GM18502 (cell line): Measurements from ENCODE around the gene HDAC4.

Experiments used
- ATAC-seq: cut with Tn5 transposase; IDR thresholded peaks from one replicate; pipeline ENCODE4 v1.9.1; 2021; ENCODE audit warnings: mild to moderate bottlenecking; ENCODE audit not compliant: unreplicated experiment, poor library complexity

Gene HDAC4

DNA sequence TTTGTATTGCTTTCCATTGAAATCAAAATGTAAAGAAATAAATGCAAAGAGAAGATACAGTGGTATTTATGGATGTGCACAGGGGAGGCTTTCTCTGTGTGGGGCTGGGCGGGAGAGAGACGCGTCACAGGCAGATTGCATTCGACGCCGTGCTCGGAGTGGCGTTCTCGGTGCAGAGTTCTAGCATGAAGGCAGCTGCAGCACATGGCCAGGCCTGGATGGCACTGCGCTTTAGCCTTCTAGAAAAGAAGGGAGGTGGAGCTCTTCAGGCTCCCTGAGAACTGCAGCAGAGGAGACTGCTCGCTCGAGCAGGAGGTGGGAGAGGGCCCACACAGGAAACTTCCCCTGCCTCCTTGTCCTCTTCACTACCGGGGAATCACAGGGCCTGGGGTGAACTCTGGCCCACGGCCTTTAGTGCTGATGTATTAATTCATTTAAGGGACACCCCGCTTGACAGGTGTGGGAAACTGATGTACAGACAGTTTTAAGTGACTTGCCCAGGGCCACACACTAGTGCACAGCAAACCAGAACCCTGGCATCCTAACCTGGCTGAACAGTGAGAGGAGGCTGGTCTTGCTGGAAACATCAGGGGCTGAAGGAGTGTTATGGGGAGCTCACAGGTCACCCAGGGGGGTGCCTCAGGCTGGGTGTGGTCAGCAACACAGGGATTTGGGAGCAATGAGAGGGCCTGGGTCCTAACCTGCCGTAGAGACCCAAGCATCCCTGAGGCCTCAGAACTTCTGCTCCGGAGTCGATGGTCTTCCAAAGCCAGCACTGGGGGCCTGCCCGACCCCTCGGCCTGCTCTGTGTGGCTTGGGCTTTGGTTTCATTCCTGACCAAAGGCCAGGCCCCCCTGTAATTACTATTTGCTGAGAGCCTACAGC, 199.9 kb downstream of the HDAC4 start:
- no peak for ATAC-seq

GRCh38 chr2:239199041-239199768, 201.6 kb downstream of the HDAC4 start:
- no peak for ATAC-seq

DNA sequence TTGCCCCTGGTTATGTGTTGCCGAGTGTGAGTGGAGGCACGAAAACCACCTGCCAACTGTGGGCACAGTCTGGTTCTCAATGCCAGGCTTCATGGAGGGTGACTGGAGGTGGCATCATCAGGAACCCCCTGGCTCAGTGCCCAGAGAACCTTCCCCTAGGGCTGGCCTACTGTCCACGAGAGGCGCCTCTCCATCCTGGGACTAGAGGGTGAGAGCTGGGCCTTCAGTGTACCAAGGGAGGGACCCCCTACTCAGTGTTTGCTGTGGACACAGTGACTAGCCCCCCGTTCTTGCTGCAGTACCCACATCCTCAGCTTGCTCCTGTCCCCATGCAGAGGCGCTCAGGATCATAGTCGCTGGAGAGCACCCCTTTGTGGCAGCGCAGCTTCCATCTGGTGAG, 202.6 kb downstream of the HDAC4 start:
- no peak for ATAC-seq

DNA sequence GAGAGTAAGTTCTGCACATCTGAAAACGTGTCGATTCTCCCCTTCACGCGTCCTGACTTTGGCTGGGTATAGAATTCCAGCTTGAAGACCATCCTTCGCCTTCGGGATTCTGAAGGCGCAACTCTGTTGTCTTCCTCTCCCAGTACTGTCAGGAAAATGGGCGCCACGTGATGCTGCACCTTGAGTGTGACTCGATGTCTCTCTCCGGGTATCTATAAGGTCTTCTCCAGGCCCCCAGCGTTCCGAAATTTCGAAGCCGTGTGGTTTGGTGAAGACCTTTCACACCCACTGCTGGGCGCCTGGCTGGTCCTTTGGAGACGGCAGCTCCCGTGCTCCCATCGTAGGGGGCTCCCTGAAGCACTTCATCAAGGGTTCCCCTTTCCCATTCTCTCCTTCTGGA, 203.7 kb downstream of the HDAC4 start:
- ATAC-seq, result no peak

- ATAC-seq, result no peak
Measured at GRCh38 chr2:239196474-239197021, 204.3 kb downstream of the HDAC4 start.

- no peak for ATAC-seq
Measured at GRCh38 chr2:239195992-239196391, 204.8 kb downstream of the HDAC4 start.

DNA sequence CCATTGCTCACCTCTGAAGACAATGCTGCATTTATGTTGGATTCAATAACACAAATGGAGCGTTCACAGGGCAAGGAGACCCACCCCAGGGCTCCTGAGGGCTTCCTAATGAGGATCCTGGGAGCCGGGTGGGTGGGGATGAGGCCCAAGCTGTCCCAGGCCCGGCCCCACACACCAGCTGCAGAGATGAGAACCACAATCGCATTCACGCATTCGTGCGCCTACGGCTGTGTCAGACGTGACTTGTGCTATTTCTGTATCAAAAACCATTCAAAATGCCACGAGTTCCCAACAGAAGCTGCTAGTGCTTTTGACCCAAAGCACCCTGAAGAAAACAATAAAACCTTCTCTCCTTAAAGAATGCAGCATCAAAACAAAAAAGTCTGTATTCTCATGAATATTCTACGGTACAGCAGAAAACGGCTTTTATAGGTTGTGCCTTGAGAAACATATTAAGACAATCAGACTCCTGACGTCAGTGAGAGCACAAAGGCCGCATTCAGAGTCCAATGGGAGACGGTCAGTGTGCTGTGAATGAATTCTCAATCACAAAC, 205.4 kb downstream of the HDAC4 start:
- ATAC-seq, result no peak

DNA sequence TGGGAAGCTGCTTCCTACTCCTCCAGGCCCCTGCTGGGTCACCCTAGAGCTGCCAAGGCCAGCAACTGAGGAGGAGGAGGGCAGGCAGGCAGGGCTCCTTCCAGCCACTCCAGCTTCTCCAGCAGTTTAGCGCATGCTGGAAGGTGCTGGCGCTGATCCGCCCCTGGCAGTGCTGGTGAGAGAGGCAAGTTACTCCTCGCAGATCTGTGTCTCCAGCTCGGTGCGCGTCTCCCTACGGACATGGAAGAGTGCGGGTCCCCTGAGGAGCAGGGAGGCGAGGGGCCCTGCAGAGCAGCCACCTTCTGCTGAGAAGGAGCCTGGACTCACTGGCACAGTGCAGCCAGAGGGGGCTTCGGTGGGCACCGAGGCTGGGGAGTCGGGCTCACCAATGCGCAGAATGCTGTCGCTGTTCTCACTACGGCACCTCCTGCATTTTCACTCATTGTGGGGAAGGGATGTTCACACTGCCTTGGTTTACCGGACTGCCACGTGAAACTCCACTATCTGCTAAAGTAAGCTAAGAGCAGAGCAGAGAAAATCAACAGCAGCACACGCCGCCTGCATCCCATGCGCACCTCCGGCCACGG, 206.0 kb downstream of the HDAC4 start:
- ATAC-seq, result no peak

- no peak for ATAC-seq
Measured at GRCh38 chr2:239193925-239194677, 206.7 kb downstream of the HDAC4 start.

GRCh38 chr2:239193401-239193811, 207.4 kb downstream of the HDAC4 start:
- no peak for ATAC-seq

DNA sequence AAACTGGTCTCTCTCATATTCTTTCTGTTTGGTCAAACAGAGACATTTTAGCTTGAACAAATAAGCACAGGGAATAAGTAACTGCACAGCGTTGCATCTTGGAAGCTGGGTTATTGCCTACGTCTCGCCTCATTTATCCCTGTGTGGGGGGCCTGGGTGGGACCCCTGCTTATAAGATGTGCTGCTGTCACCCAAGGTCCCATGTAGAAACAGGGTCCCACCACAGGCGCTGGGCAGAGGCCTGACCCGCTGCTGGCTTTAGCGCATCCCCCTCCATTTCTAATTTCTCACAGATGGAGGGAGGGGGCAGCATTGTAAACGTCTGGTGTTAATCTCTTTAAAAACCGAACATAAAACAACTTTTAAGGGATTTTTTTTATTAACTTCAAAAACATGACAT, 207.8 kb downstream of the HDAC4 start:
- no peak for ATAC-seq

GRCh38 chr2:239192456-239192855, 208.4 kb downstream of the HDAC4 start:
- no peak for ATAC-seq

DNA sequence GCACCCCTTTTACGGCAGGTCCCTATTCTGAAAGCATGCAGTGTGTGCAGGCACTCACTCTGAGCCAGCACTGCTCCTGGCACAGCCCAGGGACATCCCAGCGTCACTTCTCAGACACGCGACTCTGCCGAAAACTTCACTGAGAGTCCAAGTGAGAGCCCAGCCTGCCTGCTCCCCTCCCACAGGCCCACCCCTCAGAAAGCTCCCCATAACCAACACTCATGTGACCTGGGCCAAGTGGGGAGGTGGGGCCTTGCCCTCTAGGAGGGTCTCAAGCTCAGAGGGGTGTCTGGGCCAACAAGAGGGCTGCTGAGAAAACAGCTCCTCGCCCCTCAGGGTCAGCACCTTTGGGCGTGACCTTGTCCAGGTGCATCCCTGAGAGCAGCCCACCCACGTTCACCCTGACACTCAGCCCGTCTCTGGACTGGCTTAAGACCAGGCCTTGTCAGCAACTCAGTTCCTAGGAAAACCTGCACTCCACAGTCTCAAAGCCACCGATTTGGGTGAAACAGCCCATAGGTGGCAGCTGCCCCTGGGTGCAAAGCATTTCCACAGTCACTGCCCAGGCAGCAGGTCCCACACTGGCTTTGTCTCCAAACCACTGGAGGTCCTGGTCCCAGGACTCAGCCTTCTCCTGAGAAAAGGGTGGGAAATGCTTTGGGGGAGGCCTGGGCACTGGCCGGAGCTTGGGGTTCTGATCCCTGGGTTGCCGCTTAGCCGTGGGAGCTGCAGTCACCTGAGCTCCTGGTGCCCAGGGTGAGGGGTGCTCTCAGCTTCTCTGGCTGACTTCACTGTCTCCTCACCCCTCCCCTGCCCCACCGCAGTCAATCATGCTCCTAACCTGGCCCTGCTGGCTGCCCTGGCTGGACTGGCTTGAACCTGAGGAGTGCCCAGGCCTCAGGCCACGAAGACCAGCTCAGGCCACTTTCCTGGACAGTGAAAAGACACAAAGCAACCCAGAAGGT, 209.6 kb downstream of the HDAC4 start:
- no peak for ATAC-seq

GRCh38 chr2:239190361-239190760, 210.5 kb downstream of the HDAC4 start:
- ATAC-seq, result no peak

- ATAC-seq, result no peak
Measured at GRCh38 chr2:239189711-239190131, 211.1 kb downstream of the HDAC4 start.

DNA sequence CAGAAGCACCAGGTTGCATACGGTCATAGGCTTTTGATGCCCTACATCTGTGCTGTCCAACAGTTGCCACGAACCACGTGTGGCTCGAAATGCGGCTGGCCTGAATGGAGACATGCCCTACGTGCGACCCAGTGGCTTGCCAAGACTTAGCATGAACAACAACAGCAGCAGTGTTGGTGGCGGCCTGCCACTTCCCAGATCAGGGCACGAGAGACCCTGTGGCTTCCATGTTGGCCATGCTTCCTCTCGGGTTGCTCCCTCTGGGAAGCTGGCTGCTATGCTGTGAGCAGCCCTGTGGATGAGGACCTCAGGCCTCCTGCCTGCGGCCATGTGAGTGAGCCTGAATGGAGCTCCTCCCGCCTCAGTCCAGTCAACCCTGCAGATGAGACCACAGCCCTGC, 212.3 kb downstream of the HDAC4 start:
- no peak for ATAC-seq

DNA sequence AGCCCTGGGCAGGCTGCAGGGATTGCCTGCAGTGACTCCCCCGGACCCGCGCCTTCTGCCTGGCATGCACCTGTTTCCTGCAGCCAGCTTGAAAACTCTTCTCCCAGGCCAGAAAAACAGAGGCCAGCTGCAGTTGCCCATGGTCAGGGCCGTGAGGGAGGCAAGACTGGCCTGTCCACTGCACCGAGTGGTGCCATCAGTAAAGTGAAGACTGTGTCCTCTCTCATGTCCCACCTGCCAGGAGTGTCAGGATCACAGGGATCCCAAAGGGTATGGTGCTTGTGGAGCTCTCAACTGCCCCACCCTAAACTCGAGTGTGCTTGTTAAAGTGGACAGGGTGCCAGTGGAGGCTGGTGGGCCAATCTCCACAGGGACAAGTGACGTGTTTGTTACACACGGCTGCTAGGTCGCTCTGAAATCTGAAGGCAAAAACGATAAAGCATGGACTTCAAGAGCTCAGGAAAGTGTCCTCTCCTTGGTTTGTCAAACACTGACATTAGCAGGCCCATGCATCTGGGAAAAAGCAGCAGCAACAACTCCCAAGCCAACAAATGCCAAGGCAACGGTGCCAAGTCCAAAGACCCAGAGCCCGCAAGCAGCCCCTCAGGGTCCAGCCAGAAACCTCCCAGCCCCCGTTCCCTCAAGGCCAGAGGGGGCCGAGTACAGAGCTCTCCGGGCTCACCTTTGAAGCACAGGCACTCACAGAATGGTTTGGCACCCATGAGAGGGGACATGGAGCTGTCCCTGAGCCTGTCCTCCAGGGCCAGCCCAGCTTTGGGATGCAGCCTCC, 213.2 kb downstream of the HDAC4 start:
- no peak for ATAC-seq
